Kidney (tissue), 14 donors: ENCODE data around the gene WNK2. TPM values are rescaled to one million over a fixed set of nuclear protein-coding genes. Genes with fewer than 3 reads are reported as not detected.

Experiments
- DNase-seq, 5 donors: peaks; one replicate each; pipeline ENCODE4 v3.0.0-alpha.2; 2013 to 2020
- FAIRE-seq: peaks from 2 replicates; lab custom pipeline; 2012; peaks lifted over from hg19 to GRCh38; lab: Jason Lieb, UNC
- H3K27ac ChIP-seq, 2 donors: one replicate each; pipeline ENCODE4 v1.7.0; 2013; ENCODE audit warnings: low read depth in 2 of 2, low read length in 2 of 2, inconsistent platforms in 1 of 2
- H3K27me3 ChIP-seq: one replicate; pipeline ENCODE4 v1.7.1; 2013; ENCODE audit warnings: low read length, inconsistent platforms; ENCODE audit not compliant: control insufficient read depth, insufficient read depth
- H3K36me3 ChIP-seq, 3 donors: one replicate each; pipeline versions ENCODE4 v1.7.0 to v1.7.1; 2013; ENCODE audit warnings: low read length in 3 of 3, control low read depth in 1 of 3, inconsistent platforms in 1 of 3; ENCODE audit not compliant: insufficient read depth in 3 of 3, control insufficient read depth in 2 of 3
- H3K4me1 ChIP-seq, 3 donors: one replicate each; pipeline versions ENCODE4 v1.7.0 to v1.7.1; 2013; ENCODE audit warnings: low read length in 3 of 3, inconsistent platforms in 1 of 3, low read depth in 1 of 3; ENCODE audit not compliant: control insufficient read depth in 2 of 3, insufficient read depth in 2 of 3
- H3K4me3 ChIP-seq, 3 donors: one replicate each; pipeline versions ENCODE4 v1.7.0 to v1.8.1; 2013; ENCODE audit warnings: low read length in 3 of 3, control low read depth in 1 of 3, inconsistent platforms in 1 of 3
- H3K9ac ChIP-seq, 3 donors: one replicate each; pipeline versions ENCODE4 v1.7.0 to v1.7.1; 2013; ENCODE audit warnings: low read length in 3 of 3, control low read depth in 1 of 3, inconsistent platforms in 1 of 3
- H3K9me3 ChIP-seq, 3 donors: one replicate each; pipeline versions ENCODE4 v1.7.0 to v1.7.1; 2013; ENCODE audit warnings: low read length in 3 of 3, control low read depth in 1 of 3, inconsistent platforms in 1 of 3; ENCODE audit not compliant: control insufficient read depth in 2 of 3, insufficient read depth in 1 of 3
- intact Hi-C: fragments of 100-400 bp; cut with DNase I; formaldehyde crosslinking; loops from one replicate; pipeline ENCODE4 v1.11.1; 2022
- polyA plus RNA-seq: library from polyadenylated mRNA; stranded (reverse); fragments of 350-450 nt; fragmentation: Illumina TruSeq; extraction: RNeasy Lipid Tissue Mini Kit (QIAGEN cat#74804); gene quantifications from one replicate; pipeline ENCODE4 v1.2.3, GENCODE V29; 2014; ENCODE audit warnings: low read depth, low replicate concordance; ENCODE audit not compliant: insufficient read depth
- total RNA-seq: library from RNA; stranded (reverse); fragmentation: NEBNext Ultra II Directional; extraction: Animal tissue kit (Norgen Biotek cat#: 25700); gene quantifications from one replicate; pipeline ENCODE4 v1.2.1, GENCODE V29; 2021
- TF ChIP-seq, protein P1 (sequence below): IDR thresholded peaks from 3 replicates; pipeline ENCODE4 v1.5.1; 2012; ENCODE audit warnings: mild to moderate bottlenecking, moderate library complexity, borderline replicate concordance; ENCODE audit not compliant: insufficient read depth; ENCODE audit errors: extremely low read depth
- donor health status: control.
- donor health status: control.
- donor health status: control.
- donor health status: control.
- donor health status: control.
- donor health status: DM: yes; HTN: yes; CAD: no.
- donor health status: Normal renal cell carcinoma (clear cell type).

The WNK2 gene
- total and polyA plus RNA-seq, 2 donors from 2014 or later: 1.5 to 4.8 TPM

DNA sequence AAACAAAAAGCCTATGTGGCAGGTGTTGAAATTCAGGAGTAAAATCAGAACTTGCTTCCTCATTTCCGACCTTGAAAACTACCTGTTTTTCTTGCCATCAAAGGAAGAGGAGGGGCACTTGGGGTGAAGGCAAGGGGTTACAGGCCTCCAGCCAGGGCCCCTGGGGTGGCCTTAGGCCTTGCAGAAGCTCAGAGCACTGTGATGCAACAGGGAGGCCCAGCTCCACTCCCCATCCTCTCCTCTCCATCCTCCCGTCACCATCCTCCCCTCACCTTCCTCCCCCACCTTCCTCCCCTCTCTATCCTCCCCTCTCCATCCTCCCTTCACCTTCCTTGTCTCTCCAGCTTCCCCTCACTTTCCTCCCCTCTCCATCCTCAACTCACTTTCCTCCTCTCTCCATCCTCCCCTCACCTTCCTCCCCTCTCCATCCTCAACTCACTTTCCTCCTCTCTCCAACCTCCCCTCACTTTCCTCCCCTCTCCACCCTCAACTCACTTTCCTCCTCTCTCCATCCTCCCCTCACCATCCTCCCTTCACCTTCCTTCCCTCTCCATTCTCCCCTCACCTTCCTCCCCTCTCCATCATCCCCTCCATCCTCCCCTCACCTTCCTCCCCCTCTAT is 111.6 kb downstream of the WNK2 start:
- intact Hi-C loops: no loop called here
- DNase-seq: no peak
- TF ChIP-seq, protein P1, sequence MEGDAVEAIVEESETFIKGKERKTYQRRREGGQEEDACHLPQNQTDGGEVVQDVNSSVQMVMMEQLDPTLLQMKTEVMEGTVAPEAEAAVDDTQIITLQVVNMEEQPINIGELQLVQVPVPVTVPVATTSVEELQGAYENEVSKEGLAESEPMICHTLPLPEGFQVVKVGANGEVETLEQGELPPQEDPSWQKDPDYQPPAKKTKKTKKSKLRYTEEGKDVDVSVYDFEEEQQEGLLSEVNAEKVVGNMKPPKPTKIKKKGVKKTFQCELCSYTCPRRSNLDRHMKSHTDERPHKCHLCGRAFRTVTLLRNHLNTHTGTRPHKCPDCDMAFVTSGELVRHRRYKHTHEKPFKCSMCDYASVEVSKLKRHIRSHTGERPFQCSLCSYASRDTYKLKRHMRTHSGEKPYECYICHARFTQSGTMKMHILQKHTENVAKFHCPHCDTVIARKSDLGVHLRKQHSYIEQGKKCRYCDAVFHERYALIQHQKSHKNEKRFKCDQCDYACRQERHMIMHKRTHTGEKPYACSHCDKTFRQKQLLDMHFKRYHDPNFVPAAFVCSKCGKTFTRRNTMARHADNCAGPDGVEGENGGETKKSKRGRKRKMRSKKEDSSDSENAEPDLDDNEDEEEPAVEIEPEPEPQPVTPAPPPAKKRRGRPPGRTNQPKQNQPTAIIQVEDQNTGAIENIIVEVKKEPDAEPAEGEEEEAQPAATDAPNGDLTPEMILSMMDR: no peak
- FAIRE-seq: no peak
- Histone ChIP-seq H3K9me3 (no peaks in the 10 kb centered on the region), H3K27me3 (no peaks in the 10 kb centered on the region), H3K4me3 (no peak overlapping the region), H3K4me1 (no peaks in the 10 kb centered on the region), H3K27ac (no peak overlapping the region), H3K9ac (no peak overlapping the region), H3K36me3 (no peaks in the 10 kb centered on the region)

DNA sequence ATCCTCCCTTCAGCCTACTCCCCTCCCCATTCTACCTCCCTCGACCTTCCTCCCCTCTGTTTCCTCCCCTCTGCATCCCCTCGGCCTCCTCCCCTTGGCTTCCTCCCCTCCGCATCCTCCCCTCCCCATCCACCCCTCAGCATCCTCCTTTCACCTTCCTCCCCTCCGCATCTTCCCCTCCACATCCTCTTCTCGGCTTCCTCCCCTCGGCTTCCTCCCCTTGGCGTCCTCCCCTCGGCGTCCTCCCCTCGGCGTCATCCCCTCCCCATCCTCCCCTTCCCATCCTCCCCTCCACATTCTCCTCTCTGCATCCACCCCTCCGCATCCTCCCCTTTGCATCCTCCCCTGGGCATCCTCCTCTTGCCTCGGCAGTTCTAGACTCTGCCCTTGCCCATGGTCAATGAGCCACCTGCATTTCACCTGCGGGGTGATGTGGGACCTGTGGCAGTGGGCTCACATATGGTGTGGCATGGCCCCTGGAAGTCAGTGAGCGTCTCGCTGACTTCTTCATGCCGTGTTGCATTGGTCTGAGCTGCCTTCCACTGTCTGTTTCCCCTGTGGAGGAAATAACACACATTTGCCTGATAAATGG is 113.0 kb downstream of the WNK2 start:
- no peak for FAIRE-seq
- intact Hi-C loops: no loop called here

DNA sequence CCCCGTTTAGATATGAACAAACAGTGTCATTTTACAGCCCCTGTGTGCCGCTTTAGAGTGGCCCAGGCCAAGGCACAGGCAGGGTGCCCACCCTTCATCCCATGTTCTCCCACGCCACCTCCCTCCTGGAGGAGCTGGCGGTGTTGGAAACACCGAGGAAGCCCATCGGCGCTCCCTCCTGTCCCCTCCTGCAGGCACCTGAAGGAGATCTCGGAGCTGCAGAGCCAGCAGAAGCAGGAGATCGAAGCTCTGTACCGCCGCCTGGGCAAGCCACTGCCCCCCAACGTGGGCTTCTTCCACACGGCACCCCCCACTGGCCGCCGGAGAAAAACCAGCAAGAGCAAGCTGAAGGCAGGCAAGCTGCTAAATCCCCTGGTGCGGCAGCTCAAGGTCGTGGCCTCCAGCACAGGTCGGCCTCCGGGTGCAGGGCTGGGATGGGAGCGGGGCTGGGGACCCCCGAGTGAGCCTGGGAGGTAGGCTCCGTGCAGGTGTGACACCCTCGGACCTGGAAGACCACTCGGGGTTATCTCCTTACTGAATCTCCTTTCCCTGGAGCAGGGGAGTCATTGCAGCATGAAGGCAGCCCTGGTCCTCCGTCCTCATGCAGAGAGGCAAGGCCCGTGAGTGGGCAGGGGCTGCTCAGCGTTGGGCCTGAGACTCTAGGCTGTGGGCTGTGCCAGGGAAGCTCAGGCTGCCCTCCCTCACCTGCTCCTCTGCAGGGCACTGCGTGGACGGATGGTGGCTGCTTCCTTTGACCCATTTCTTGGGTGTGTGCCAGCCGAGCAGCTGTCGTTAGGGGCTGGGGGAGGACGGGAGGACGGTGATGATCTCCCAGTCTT is 113.9 kb downstream of the WNK2 start:
- Histone ChIP-seq H3K36me3 (no peaks in the 10 kb centered on the region), H3K9me3 (no peaks in the 10 kb centered on the region), H3K9ac (no peak overlapping the region), H3K4me1 (no peaks in the 10 kb centered on the region), H3K4me3 (no peak overlapping the region), H3K27ac (no peak overlapping the region), H3K27me3 (no peaks in the 10 kb centered on the region)
- intact Hi-C loops: no loop called here
- peak in 2 of 5 donors; percentile 31 to 65 for DNase-seq
- FAIRE-seq: no peak
- TF ChIP-seq, protein P1: no peak

More for the DNA sequence above, 113.0 kb downstream of the WNK2 start:
- H3K9me3 ChIP-seq: no peaks in the 10 kb centered on the region
- peak in 2 of 5 donors; percentile 24 to 54 for DNase-seq
- no peaks in the 10 kb centered on the region for H3K4me1 ChIP-seq
- no peak overlapping the region for H3K9ac ChIP-seq
- TF ChIP-seq, protein P1: no peak
- no peaks in the 10 kb centered on the region for H3K36me3 ChIP-seq
- no peaks in the 10 kb centered on the region for H3K27me3 ChIP-seq
- no peak overlapping the region for H3K4me3 ChIP-seq
- H3K27ac ChIP-seq: no peak overlapping the region
